ENCODE data around the gene NR2C2. TPM values are rescaled to one million over a fixed set of nuclear protein-coding genes. Genes with fewer than 3 reads are reported as not detected.

The NR2C2 gene
- total and polyA plus RNA-seq, 2 of the 13 experiments (the other 11 are each of a cell fraction or from before 2014, with no cell fraction given): 7.8 to 11.8 TPM

GRCh38 chr3:14947100-14947885, at the start of gene NR2C2 (continued):
- TF ChIP-seq MAFF (IDR thresholded peaks at IDR 0.05; ENCODE audit: low read depth, low read length) (no peak), MBD4 (IDR thresholded peaks at IDR 0.05; ENCODE audit: borderline replicate concordance, low read length) (no peak), HNRNPUL1 (IDR thresholded peaks at IDR 0.05; ENCODE audit: low read depth, low read length) (no peak), HOXA3 (CRISPR knock-in tag; IDR thresholded peaks at IDR 0.05) (peak; percentile 62; the same call in 1 of the 2 replicates), ZNF367 (CRISPR knock-in tag; IDR thresholded peaks at IDR 0.05; ENCODE audit: borderline replicate concordance) (no peak; the same call in 1 of the 2 replicates), ZNF20 (CRISPR knock-in tag; IDR thresholded peaks at IDR 0.05) (no peak), ASH2L (IDR thresholded peaks at IDR 0.05; ENCODE audit: insufficient read length, low read depth, low read length) (peak; percentile 62), EP300 (IDR thresholded peaks at IDR 0.05; ENCODE audit: low read depth in 2 of 2, low read length in 2 of 2) (no peak), EP300 (CRISPR knock-in tag; IDR thresholded peaks at IDR 0.05; ENCODE audit: borderline replicate concordance) (no peak), PHB2 (IDR thresholded peaks at IDR 0.05; ENCODE audit: partially characterized antibody) (no peak), ZBTB26 (CRISPR knock-in tag; IDR thresholded peaks at IDR 0.05; ENCODE audit: borderline replicate concordance) (no peak), HMG20B (CRISPR knock-in tag; conservative IDR thresholded peaks at IDR 0.05) (no peak), ZNF605 (CRISPR knock-in tag; IDR thresholded peaks at IDR 0.05) (peak; percentile 64; the same call in 1 of the 2 replicates), RAD21 (CRISPR knock-in tag; IDR thresholded peaks at IDR 0.05) (peak; percentile 40; the same call in 1 of the 2 replicates), ETV6 (CRISPR knock-in tag; conservative IDR thresholded peaks at IDR 0.05) (no peak), PHF8 (CRISPR knock-in tag; IDR thresholded peaks at IDR 0.05) (peak; percentile 87), SMARCE1 (IDR thresholded peaks at IDR 0.05; ENCODE audit: borderline replicate concordance) (no peak)
- TF ChIP-seq, protein P1, sequence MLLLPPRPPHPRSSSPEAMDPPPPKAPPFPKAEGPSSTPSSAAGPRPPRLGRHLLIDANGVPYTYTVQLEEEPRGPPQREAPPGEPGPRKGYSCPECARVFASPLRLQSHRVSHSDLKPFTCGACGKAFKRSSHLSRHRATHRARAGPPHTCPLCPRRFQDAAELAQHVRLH (CRISPR knock-in tag; IDR thresholded peaks at IDR 0.05; ENCODE audit: borderline replicate concordance, low read depth): no peak
- TF ChIP-seq, protein P2, sequence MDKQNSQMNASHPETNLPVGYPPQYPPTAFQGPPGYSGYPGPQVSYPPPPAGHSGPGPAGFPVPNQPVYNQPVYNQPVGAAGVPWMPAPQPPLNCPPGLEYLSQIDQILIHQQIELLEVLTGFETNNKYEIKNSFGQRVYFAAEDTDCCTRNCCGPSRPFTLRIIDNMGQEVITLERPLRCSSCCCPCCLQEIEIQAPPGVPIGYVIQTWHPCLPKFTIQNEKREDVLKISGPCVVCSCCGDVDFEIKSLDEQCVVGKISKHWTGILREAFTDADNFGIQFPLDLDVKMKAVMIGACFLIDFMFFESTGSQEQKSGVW (CRISPR knock-in tag; IDR thresholded peaks at IDR 0.05; ENCODE audit: borderline replicate concordance): no peak
- TF ChIP-seq, protein P3, sequence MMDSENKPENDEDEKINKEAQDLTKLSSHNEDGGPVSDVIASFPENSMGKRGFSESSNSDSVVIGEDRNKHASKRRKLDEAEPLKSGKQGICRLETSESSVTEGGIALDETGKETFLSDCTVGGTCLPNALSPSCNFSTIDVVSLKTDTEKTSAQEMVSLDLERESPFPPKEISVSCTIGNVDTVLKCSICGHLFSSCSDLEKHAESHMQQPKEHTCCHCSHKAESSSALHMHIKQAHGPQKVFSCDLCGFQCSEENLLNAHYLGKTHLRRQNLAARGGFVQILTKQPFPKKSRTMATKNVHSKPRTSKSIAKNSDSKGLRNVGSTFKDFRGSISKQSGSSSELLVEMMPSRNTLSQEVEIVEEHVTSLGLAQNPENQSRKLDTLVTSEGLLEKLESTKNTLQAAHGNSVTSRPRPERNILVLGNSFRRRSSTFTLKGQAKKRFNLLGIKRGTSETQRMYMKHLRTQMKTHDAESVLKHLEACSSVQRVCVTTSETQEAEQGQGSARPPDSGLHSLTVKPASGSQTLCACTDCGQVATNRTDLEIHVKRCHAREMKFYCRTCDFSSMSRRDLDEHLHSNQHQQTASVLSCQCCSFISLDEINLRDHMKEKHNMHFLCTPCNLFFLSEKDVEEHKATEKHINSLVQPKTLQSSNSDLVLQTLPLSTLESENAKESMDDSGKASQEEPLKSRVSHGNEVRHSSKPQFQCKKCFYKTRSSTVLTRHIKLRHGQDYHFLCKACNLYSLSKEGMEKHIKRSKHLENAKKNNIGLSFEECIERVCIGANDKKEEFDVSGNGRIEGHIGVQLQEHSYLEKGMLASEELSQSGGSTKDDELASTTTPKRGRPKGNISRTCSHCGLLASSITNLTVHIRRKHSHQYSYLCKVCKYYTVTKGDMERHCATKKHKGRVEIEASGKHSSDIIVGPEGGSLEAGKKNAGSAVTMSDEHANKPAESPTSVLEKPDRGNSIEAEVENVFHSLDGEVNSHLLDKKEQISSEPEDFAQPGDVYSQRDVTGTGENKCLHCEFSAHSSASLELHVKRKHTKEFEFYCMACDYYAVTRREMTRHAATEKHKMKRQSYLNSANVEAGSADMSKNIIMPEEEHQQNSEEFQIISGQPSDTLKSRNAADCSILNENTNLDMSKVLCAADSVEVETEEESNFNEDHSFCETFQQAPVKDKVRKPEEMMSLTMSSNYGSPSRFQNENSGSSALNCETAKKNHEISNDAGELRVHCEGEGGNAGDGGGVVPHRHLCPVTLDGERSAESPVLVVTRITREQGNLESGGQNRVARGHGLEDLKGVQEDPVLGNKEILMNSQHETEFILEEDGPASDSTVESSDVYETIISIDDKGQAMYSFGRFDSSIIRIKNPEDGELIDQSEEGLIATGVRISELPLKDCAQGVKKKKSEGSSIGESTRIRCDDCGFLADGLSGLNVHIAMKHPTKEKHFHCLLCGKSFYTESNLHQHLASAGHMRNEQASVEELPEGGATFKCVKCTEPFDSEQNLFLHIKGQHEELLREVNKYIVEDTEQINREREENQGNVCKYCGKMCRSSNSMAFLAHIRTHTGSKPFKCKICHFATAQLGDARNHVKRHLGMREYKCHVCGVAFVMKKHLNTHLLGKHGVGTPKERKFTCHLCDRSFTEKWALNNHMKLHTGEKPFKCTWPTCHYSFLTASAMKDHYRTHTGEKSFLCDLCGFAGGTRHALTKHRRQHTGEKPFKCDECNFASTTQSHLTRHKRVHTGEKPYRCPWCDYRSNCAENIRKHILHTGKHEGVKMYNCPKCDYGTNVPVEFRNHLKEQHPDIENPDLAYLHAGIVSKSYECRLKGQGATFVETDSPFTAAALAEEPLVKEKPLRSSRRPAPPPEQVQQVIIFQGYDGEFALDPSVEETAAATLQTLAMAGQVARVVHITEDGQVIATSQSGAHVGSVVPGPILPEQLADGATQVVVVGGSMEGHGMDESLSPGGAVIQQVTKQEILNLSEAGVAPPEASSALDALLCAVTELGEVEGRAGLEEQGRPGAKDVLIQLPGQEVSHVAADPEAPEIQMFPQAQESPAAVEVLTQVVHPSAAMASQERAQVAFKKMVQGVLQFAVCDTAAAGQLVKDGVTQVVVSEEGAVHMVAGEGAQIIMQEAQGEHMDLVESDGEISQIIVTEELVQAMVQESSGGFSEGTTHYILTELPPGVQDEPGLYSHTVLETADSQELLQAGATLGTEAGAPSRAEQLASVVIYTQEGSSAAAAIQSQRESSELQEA (CRISPR knock-in tag; IDR thresholded peaks at IDR 0.05; ENCODE audit: not compliant biosample characterization): no peak
